Upper lobe of left lung (tissue), 6 donors: ENCODE data around the gene UBE2J2. TPM values are rescaled to one million over a fixed set of nuclear protein-coding genes. Genes with fewer than 3 reads are reported as not detected.

Source experiments
- ATAC-seq, 2 donors: fragments of 200-7000 bp; cut with Tn5 transposase; one replicate each; pipeline ENCODE4 v1.9.1; 2022; ENCODE audit warnings: mild to moderate bottlenecking in 2 of 2, moderate library complexity in 2 of 2; ENCODE audit not compliant: low FRiP score in 2 of 2
- DNase-seq, 2 donors: peaks; one replicate each; pipeline ENCODE4 v3.0.0-alpha.2; 2019 to 2020
- H3K27ac ChIP-seq, 4 donors: fragments of 200-600 bp; sonication (generic); one replicate each; pipeline ENCODE4 v1.5.1; 2016 to 2019
- H3K27me3 ChIP-seq, 4 donors: fragments of 200-600 bp; sonication (generic); one replicate each; pipeline ENCODE4 v1.5.1; 2017 to 2019
- H3K36me3 ChIP-seq, 4 donors: fragments of 200-600 bp; sonication (generic); one replicate each; pipeline ENCODE4 v1.5.1; 2016 to 2019
- H3K4me1 ChIP-seq, 4 donors: fragments of 200-600 bp; sonication (generic); one replicate each; pipeline ENCODE4 v1.5.1; 2018 to 2019
- H3K4me3 ChIP-seq, 4 donors: fragments of 200-600 bp; sonication (generic); one replicate each; pipeline ENCODE4 v1.5.1; 2017 to 2019; ENCODE audit warnings: mild to moderate bottlenecking in 2 of 4, moderate library complexity in 1 of 4
- H3K9me3 ChIP-seq, 4 donors: fragments of 200-600 bp; sonication (generic); one replicate each; pipeline ENCODE4 v1.5.1; 2018 to 2019
- EP300 ChIP-seq, 4 donors: sonication (generic); formaldehyde crosslinking; IDR thresholded peaks; one replicate each; pipeline ENCODE4 v1.5.1; 2017; ENCODE audit warnings: antibody characterized with exemption in 4 of 4, control low read depth in 2 of 4
- POLR2A ChIP-seq, 4 donors: fragments of 450-650 bp; IDR thresholded peaks; one replicate each; pipeline ENCODE4 v1.5.1; 2016 to 2017; ENCODE audit warnings: antibody characterized with exemption in 4 of 4, mild to moderate bottlenecking in 2 of 4
- POLR2AphosphoS5 ChIP-seq, 2 donors: sonication (generic); formaldehyde crosslinking; IDR thresholded peaks; one replicate each; pipeline ENCODE4 v1.5.1; 2017; ENCODE audit warnings: antibody characterized with exemption in 2 of 2
- whole genome bisulfite sequencing, 2 donors: methylation state at CpG; one replicate each; pipeline ENCODE4 v1.1.5; 2017 to 2018; 5-methylcytosine and 5-hydroxymethylcytosine counted together
- total RNA-seq, 6 donors: library from RNA; depleted of rRNA in 4 of 6; stranded (reverse); fragments of >200 nt in 4 of 6; gene quantifications; one replicate each; pipeline versions ENCODE4 v1.1.0 to v1.2.1, GENCODE V29; 2016 to 2021
- TF ChIP-seq, protein P1 (sequence below), 6 experiments: fragments of 450-650 bp in 4 of 6; fragments of 200-600 bp in 2 of 6; sonication (generic) in 2 of 6; IDR thresholded peaks; one replicate each; pipeline ENCODE4 v1.5.1; 2016 to 2019; ENCODE audit warnings: antibody characterized with exemption in 6 of 6
- donor health status: DM: no; HTN: no; CAD: no; lungs with moderate emphysema.
- donor health status: DM: no; HTN: yes; CAD: no; lungs with severe emphysema.

The UBE2J2 gene
- total RNA-seq, 6 donors from 2014 or later: 41.5 to 88.0 (median 50.5) TPM

DNA sequence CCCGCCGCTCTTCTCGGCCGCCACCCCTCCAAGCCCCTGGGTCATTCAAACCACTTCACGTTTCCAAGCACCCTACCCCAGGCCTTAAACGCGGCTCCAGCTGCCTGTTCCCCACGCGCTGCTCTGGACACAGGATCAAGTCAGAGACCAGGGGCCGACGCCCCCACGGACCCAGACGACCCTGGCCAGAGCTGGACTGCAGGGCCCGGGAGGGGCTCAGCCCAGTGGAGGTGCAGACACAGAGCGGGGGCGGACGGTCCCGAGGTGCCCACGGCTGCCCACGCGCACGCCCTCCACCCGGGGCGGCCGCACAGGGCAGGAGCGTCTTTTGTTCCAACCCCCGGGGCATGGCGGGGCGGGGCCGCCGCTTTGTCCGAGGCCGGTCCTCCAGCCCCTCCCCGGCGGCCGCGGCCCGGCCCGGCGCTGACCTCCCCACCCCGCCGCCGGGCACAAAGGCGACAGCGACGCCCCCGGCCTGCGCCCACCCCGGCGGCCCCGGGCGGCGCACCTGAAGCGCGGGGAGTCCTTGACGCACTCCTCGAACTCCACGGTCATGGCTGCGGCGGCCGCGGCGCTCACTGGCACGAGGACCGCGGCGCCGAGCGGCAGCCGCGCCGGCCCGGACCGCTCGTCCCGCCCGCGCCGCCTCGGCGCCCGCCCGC, 33.7 kb upstream of the UBE2J2 start:
- 2 to 3% methylated on average over 14 of the region's 83 CpGs for WGBS, 2 donors
- H3K4me1 ChIP-seq: peaks cover 40 to 58% (median 49%) of the 10 kb centered on the region in 4 donors
- H3K36me3 ChIP-seq: peaks cover 9 to 24% (median 22%) of the 10 kb centered on the region in 4 donors
- TF ChIP-seq POLR2AphosphoS5 (IDR thresholded peaks at IDR 0.05) (no peak), POLR2A (IDR thresholded peaks at IDR 0.05) (no peak), EP300 (IDR thresholded peaks at IDR 0.05) (no peak)
- TF ChIP-seq, protein P1, sequence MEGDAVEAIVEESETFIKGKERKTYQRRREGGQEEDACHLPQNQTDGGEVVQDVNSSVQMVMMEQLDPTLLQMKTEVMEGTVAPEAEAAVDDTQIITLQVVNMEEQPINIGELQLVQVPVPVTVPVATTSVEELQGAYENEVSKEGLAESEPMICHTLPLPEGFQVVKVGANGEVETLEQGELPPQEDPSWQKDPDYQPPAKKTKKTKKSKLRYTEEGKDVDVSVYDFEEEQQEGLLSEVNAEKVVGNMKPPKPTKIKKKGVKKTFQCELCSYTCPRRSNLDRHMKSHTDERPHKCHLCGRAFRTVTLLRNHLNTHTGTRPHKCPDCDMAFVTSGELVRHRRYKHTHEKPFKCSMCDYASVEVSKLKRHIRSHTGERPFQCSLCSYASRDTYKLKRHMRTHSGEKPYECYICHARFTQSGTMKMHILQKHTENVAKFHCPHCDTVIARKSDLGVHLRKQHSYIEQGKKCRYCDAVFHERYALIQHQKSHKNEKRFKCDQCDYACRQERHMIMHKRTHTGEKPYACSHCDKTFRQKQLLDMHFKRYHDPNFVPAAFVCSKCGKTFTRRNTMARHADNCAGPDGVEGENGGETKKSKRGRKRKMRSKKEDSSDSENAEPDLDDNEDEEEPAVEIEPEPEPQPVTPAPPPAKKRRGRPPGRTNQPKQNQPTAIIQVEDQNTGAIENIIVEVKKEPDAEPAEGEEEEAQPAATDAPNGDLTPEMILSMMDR (IDR thresholded peaks at IDR 0.05): no peak
- peak overlapping the region; percentile 70 to 94 (median 80) for H3K4me3 ChIP-seq
- no peaks in the 10 kb centered on the region for H3K27me3 ChIP-seq
- H3K9me3 ChIP-seq: no peaks in the 10 kb centered on the region
- DNase-seq (peak; percentile 47 to 94), ATAC-seq (no peak)
- peak overlapping the region; percentile 87 to 95 (median 92) for H3K27ac ChIP-seq

DNA sequence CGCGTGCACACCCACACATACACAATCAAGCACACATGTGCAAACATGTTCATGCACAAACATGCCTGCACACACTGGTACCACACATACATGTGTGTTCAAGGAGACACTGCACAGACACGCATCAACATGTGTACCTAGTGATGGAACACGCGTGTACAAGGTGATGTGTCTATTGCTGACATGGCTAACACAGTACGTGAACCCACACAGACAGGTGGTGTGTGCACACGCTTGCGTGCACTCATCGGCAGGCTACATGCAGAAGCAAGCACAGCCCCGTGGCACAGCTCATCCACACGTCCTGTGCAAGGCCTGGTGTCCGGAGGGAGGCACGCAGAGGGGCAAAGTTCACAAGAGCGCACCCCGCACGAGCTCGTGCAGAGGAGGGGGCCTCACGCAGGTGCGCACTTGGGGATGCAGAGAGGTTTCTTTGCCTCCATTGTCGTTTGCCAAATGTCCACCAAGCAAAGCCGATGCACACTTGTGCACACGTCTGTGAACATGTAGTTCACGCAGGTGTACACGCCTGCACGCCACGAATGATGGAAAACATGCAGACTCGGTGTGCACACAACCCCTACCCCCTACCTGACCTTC, 33.1 kb upstream of the UBE2J2 start:
- peak overlapping the region in 3 of 4 donors; percentile 90 to 95 (median 94) for H3K27ac ChIP-seq
- H3K27me3 ChIP-seq: no peaks in the 10 kb centered on the region
- ATAC-seq (no peak), DNase-seq (peak in 1 of 2 donors; percentile 62)
- peaks cover 8 to 17% (median 16%) of the 10 kb centered on the region in 4 donors for H3K36me3 ChIP-seq
- WGBS, 2 donors: 41 to 51% methylated on average over 27 of the region's 27 CpGs
- TF ChIP-seq EP300 (IDR thresholded peaks at IDR 0.05) (no peak), POLR2AphosphoS5 (IDR thresholded peaks at IDR 0.05) (no peak), POLR2A (IDR thresholded peaks at IDR 0.05) (no peak)
- TF ChIP-seq, protein P1 (IDR thresholded peaks at IDR 0.05): no peak
- H3K4me1 ChIP-seq: peaks cover 40 to 58% (median 49%) of the 10 kb centered on the region in 4 donors
- H3K9me3 ChIP-seq: no peaks in the 10 kb centered on the region
- peak overlapping the region; percentile 70 to 94 (median 80) for H3K4me3 ChIP-seq

- no peak for ATAC-seq
- peak overlapping the region in 3 of 4 donors; percentile 67 to 80 (median 79) for H3K27ac ChIP-seq
- H3K9me3 ChIP-seq: no peaks in the 10 kb centered on the region
- TF ChIP-seq POLR2A (IDR thresholded peaks at IDR 0.05) (no peak), POLR2AphosphoS5 (IDR thresholded peaks at IDR 0.05) (no peak), EP300 (IDR thresholded peaks at IDR 0.05) (no peak)
- TF ChIP-seq, protein P1 (IDR thresholded peaks at IDR 0.05): no peak
- no peaks in the 10 kb centered on the region for H3K27me3 ChIP-seq
- 42 to 47% methylated on average over 7 to 11 of the region's 11 CpGs for WGBS, 2 donors
- peak in 1 of 2 donors; percentile 48 for DNase-seq
- H3K4me1 ChIP-seq: peaks cover 40 to 58% (median 49%) of the 10 kb centered on the region in 4 donors
- H3K36me3 ChIP-seq: peaks cover 3 to 11% (median 10%) of the 10 kb centered on the region in 4 donors
- H3K4me3 ChIP-seq: peak overlapping the region in 3 of 4 donors; percentile 70 to 94 (median 77)
Measured at GRCh38 chr1:1306070-1306660, 32.5 kb upstream of the UBE2J2 start.

DNA sequence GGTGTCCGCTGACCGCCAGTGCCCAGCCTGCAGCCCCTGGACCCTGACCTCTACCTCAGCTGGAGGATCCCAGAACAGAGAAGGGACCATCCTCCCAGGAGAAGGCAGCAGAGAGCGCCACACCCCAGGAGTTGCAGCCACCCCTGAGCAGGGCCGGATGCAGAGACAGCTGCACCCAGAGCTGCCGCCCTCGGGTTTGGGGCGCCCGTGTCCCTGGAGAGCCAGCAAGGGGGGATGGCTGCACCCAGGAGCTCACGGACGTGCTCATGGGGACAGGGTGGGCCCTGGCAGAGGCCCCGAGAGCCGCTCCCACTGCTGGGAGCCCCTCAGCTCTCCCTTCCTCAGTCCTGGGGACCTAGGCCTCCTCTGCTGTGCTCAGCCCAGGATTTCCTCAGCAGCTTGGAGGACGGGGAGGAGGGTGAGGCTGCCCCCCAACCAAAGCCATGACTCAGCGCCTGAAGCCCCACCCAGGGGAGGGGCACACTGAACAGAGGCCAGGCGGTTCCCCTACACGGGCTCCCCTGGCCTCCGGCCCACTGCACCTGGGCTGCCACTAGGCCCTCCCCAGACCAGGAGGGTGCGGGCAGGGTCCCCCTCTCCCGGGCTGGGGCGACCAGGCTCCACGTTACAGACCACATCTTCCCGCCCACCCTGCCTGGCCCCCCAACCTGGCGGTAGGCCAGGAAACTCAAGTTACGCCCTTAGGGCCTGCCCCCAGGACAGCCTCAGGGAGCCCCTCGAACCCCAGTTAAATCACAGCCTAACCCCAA, 31.8 kb upstream of the UBE2J2 start:
- Histone ChIP-seq H3K4me1 (peaks cover 40 to 58% (median 49%) of the 10 kb centered on the region in 4 donors), H3K4me3 (peak overlapping the region; percentile 18 to 94 (median 74)), H3K27ac (peak overlapping the region; percentile 39 to 80 (median 73)), H3K9me3 (no peaks in the 10 kb centered on the region), H3K27me3 (no peaks in the 10 kb centered on the region), H3K36me3 (peaks cover 0 to 5% (median 4%) of the 10 kb centered on the region in 4 donors)
- 30 to 38% methylated on average over 4 to 19 of the region's 25 CpGs for WGBS, 2 donors
- ATAC-seq (peak; percentile 15 to 54), DNase-seq (peak; percentile 67 to 85)
- TF ChIP-seq POLR2AphosphoS5 (IDR thresholded peaks at IDR 0.05) (peak in 1 of 2 donors; percentile 31), EP300 (IDR thresholded peaks at IDR 0.05) (no peak), POLR2A (IDR thresholded peaks at IDR 0.05) (no peak)
- TF ChIP-seq, protein P1 (IDR thresholded peaks at IDR 0.05): peak in 1 of 6 experiments; percentile 22
